Cardiac fibroblast (primary cell): ENCODE results near the gene LRRC3.
"Not testable (repeated sequence)": the region's sequence is repeated elsewhere in the genome, so short reads cannot be mapped to it uniquely, and the experiment has no call there.

Source experiments
- DNase-seq, 2 donors: peaks; one replicate each; pipeline versions ENCODE4 v3.0.0 to v3.0.0-alpha.2; 2010; ENCODE audit warnings: low read depth in 2 of 2
- H3K4me3 ChIP-seq, 2 donors: replicated peaks in 1 of 2; 1 replicate in 1 of 2; 2 replicates in 1 of 2; pipeline ENCODE4 v1.5.1; 2011; ENCODE audit warnings: low read depth in 2 of 2, low read length in 2 of 2, mild to moderate bottlenecking in 2 of 2, moderate library complexity in 1 of 2
- TF ChIP-seq, protein P1 (sequence below): IDR thresholded peaks from one replicate; pipeline ENCODE4 v1.5.1; 2011; ENCODE audit warnings: low read depth, mild to moderate bottlenecking, low read length, inconsistent platforms

LRRC3 gene

GRCh38 chr21:44414291-44415072 lies 40.8 kb upstream of the LRRC3 start:
- no peak overlapping the region for H3K4me3 ChIP-seq
- no peak for DNase-seq
- TF ChIP-seq, protein P1, sequence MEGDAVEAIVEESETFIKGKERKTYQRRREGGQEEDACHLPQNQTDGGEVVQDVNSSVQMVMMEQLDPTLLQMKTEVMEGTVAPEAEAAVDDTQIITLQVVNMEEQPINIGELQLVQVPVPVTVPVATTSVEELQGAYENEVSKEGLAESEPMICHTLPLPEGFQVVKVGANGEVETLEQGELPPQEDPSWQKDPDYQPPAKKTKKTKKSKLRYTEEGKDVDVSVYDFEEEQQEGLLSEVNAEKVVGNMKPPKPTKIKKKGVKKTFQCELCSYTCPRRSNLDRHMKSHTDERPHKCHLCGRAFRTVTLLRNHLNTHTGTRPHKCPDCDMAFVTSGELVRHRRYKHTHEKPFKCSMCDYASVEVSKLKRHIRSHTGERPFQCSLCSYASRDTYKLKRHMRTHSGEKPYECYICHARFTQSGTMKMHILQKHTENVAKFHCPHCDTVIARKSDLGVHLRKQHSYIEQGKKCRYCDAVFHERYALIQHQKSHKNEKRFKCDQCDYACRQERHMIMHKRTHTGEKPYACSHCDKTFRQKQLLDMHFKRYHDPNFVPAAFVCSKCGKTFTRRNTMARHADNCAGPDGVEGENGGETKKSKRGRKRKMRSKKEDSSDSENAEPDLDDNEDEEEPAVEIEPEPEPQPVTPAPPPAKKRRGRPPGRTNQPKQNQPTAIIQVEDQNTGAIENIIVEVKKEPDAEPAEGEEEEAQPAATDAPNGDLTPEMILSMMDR: no peak

DNA sequence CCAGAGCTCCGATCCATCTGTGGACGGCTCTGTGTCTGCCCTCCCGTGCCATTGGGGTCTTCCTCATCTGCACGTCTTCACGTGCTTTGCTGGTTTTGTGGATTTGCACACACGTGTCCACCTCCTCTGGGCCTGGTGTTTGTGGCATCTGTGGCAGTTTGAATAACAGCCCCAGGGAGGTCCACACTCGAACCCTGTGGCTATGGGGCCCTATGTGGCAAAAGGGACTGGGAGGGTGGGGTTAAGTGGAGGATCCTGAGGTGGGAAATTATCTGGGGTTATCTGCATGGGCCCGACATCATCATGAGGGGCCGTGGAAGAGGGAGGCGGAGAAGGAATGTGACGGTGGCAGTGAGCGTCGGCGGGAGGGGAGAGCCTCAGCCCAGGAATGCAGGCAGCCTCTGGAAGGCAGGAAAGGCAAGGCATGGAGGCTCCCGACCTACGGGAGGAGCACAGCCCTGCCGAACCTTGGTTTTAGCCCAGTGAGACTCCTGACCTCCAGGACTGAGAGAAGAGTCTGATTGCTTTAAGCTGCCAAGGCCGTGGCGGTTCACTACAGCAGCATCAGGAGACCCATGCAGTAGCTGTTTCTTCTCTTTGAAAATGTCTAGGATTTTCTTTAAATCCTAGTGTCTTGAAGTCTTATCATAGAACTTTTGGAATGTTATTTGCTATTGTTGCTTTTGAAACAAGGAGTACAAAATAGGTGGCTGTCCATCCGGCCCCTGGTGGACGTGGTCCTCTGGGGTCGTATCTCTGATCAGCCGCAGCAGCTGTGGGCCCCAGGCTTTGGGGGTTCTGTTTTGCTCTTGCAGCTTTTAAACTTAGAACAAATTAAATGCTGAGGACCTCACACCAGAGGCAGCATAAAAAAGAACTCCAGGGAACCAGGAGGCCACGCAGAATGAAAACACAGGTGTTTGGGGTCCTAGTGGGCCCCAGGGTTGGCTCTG lies 40.0 kb upstream of the LRRC3 start:
- TF ChIP-seq, protein P1: no peak
- no peak for DNase-seq
- no peak overlapping the region for H3K4me3 ChIP-seq

DNA sequence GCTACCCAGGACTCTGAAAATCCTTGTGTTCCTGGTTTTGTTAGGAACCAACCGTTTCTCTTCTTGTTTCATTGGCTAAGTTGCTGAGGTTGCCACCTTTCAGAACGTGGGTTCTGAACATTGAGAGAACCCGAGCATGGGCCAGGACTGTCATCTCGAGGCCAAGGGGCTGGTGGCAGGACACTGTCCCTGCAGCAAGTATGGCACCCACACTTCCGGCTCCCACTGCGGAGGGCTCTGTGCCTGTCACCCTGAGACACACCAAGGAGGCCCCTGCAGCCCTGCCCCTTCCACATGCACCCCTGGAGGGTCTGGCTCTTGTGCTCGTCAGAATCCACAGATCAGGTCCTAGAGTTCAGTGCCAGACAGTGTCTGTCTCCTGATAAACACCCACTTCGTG lies 39.1 kb upstream of the LRRC3 start:
- TF ChIP-seq, protein P1: no peak
- no peak for DNase-seq
- no peak overlapping the region for H3K4me3 ChIP-seq

DNA sequence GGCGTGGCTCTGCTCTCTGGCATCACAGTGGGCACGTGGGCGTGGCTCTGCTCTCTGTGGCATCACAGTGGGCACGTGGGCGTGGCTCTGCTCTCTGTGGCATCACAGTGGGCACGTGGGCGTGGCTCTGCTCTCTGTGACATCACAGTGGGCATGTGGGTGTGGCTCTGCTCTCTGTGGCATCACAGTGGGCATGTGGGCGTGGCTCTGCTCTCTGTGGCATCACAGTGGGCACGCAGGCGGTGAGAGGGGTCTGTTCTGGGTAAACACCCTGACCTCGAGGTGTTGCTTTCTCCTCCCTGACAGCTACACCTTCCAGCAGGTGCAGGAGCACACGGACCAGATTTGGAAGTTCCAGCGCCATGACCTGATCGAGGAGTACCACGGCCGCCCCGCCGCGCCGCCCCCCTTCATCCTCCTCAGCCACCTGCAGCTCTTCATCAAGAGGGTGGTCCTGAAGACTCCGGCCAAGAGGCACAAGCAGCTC lies 37.6 kb upstream of the LRRC3 start:
- not testable (repeated sequence) for DNase-seq, H3K4me3 ChIP-seq

DNA sequence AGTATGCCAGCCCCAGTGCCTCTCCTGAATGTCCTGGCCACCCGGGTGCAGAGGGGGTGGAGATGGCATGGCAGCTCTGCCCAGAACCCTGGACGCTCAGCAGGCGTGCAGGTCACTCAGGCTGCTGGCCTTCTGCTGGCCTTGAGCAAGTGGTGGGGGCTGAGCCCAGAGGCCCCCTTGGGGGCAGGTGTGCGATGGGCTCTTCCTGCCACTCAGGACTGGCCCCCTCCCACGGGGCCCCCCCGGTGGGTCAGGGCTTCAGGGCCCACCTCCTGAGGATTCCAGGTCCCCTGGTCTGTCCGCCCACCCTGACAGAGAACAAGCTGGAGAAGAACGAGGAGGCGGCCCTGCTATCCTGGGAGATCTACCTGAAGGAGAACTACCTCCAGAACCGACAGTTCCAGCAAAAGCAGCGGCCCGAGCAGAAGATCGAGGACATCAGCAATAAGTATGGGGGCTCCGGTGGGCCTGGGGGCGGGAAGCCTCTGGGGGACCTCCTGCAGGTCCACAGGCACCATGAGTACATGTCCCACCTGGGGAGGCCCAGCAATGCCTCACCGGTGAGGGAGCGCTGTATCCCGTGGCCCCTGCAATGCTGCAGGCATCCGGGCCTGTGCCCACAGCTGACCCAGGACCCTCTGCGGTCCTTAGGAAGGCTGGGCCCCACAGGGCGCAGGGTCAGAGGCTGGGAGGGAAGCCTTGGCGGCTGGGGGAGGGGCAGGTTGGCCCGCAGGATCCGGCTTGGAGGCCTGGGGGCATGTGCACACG lies 37.0 kb upstream of the LRRC3 start:
- TF ChIP-seq, protein P1: no peak
- H3K4me3 ChIP-seq: no peak overlapping the region
- no peak for DNase-seq

DNA sequence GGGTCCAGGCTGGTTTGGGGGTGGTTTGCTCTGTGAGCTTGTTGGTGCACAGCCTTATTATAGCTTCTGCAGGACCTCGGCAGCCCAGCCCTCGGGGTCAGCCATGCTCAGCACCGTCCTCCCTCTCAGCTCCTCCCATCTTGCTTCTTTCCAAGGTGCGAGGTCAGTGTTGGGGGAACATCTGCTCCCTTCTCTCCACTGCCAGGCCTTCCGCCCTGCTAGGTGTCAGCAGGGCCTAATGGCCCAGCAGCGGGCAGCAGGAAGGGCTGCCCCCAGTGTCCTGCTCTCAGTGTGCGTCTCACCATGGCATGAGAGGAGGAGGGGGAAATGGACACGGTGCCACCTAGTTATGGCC lies 36.5 kb upstream of the LRRC3 start:
- H3K4me3 ChIP-seq: no peak overlapping the region
- TF ChIP-seq, protein P1: no peak
- no peak for DNase-seq

- no peak overlapping the region for H3K4me3 ChIP-seq
- TF ChIP-seq, protein P1: no peak
- DNase-seq: no peak
These were observed 35.6 kb upstream of the LRRC3 start for GRCh38 chr21:44419679-44420078.
